Ectodermal cell (in vitro differentiated cells): ENCODE measurements around the gene IGSF21.

ENCODE experiments used
- H3K27ac ChIP-seq: 2 replicates; pipeline ENCODE4 v1.7.0; 2013; ENCODE audit warnings: mild to moderate bottlenecking, low read depth, low read length; ENCODE audit not compliant: insufficient read depth, poor library complexity, severe bottlenecking
- H3K27me3 ChIP-seq: 2 replicates; pipeline ENCODE4 v1.7.0; 2013; ENCODE audit warnings: mild to moderate bottlenecking, low read length; ENCODE audit not compliant: insufficient read depth, control insufficient read depth, poor library complexity, severe bottlenecking
- H3K36me3 ChIP-seq: one replicate; pipeline ENCODE4 v1.7.0; 2013; ENCODE audit warnings: low read length; ENCODE audit not compliant: control insufficient read depth, insufficient read depth
- H3K4me1 ChIP-seq: one replicate; pipeline ENCODE4 v1.7.0; 2013; ENCODE audit warnings: low read length; ENCODE audit not compliant: control insufficient read depth, insufficient read depth
- H3K4me3 ChIP-seq: 2 replicates; pipeline ENCODE4 v1.7.0; 2013; ENCODE audit warnings: low read depth, low read length, control low read depth; ENCODE audit not compliant: insufficient read depth
- H3K9me3 ChIP-seq: 2 replicates; pipeline ENCODE4 v1.7.0; 2013; ENCODE audit warnings: mild to moderate bottlenecking, low read length, moderate library complexity; ENCODE audit not compliant: control insufficient read depth
- WGBS, 2 experiments: methylation state at CpG; one replicate each; pipeline ENCODE4 v1.1.7; 2013; ENCODE audit warnings: missing lambda C conversion rate in 2 of 2; 5-methylcytosine and 5-hydroxymethylcytosine counted together

The IGSF21 gene

DNA sequence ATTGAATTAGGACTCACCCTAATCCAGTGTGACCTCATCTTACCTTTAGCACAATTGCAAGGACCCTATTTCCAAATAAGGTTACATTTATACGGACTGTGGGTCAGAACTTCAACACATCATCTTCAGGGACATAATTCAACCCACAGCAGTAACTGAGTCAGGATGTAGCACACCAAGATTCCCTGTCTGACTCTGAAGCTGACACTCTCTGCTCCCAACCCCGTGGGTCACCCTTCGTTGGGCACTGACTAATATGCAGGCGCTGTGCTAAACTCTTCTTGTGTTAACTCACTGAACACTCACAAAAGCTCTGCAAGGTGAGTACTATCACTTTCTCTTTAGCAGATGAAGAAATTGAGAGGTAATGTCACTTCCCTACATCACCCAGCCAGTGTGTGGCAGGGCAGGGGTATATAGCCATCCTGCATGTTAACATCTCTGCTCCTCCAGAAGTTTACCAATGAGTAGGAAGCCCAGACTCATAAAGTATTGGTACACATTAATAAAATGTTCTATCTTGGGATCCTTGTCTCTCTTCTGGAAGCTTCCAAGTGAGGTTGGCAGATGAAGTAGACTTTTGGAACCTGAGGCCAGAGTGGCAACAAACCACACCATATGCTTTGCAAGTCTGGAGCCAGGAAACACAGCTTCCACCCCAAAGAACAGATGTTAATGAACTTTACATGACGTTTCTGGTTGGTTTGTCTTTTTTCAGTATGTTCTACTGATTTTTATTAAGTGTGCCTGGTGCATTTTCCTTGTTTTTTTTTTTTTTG lies 233.9 kb downstream of the IGSF21 start:
- Histone ChIP-seq H3K27ac (no peak overlapping the region), H3K4me1 (peaks cover 11% of the 10 kb centered on the region), H3K27me3 (no peaks in the 10 kb centered on the region), H3K4me3 (no peak overlapping the region), H3K36me3 (no peaks in the 10 kb centered on the region), H3K9me3 (no peaks in the 10 kb centered on the region)
- WGBS, 2 experiments = 91% methylated on average over 5 of the region's 5 CpGs

DNA sequence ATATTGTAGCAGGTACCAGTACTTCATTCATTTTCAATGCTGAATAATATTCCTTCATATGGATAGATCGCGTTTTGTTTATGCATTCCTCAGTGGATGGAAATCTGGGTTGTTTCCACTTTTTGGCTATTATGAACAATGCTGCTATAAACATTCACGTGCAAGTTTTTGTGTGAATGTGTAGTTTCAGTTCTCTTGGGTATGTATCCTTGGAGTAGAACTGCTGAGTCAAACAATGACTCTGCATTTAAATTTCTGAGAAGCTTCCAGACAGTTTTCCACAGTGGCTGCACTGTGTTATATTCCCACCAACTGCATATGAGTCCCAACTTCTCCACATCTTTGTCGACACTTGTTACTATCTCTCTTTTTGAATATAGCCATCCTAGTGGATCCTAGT lies 235.1 kb downstream of the IGSF21 start:
- no peak overlapping the region for H3K27ac ChIP-seq
- 96 to 98% methylated on average over 4 of the region's 4 CpGs for WGBS, 2 experiments
- no peaks in the 10 kb centered on the region for H3K9me3 ChIP-seq
- peaks cover 11% of the 10 kb centered on the region for H3K4me1 ChIP-seq
- H3K36me3 ChIP-seq = no peaks in the 10 kb centered on the region
- no peaks in the 10 kb centered on the region for H3K27me3 ChIP-seq
- no peak overlapping the region for H3K4me3 ChIP-seq

DNA sequence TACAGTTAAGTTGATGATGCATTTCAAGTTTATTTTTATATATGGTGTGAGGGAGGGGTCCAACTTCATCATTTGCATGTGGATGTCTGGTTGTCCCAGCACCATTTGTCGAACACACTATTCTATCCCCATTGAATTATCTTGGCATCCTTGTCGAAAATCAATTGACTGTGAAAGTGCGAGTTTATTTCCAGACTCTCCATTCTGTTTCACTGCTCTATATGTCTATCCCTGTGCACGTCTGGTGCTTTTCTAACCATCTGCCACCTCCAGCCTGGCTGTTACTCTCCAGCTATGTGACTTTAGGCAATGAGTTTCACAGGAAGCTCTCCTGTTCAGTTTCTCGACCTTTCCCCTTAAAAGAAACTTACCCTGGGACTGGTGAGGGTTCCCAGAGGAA lies 236.0 kb downstream of the IGSF21 start:
- Histone ChIP-seq H3K4me3 (no peak overlapping the region), H3K27ac (no peak overlapping the region), H3K36me3 (no peaks in the 10 kb centered on the region), H3K27me3 (no peaks in the 10 kb centered on the region), H3K9me3 (no peaks in the 10 kb centered on the region), H3K4me1 (peaks cover 11% of the 10 kb centered on the region)
- WGBS, 2 experiments = 93 to 95% methylated on average over 5 of the region's 5 CpGs

GRCh38 chr1:18344755-18345154 lies 237.2 kb downstream of the IGSF21 start:
- Histone ChIP-seq H3K27me3 (no peaks in the 10 kb centered on the region), H3K9me3 (no peaks in the 10 kb centered on the region), H3K4me3 (no peak overlapping the region), H3K36me3 (no peaks in the 10 kb centered on the region), H3K4me1 (peaks cover 11% of the 10 kb centered on the region), H3K27ac (no peak overlapping the region)
- WGBS, 2 experiments = 35 to 47% methylated on average over 3 of the region's 3 CpGs

DNA sequence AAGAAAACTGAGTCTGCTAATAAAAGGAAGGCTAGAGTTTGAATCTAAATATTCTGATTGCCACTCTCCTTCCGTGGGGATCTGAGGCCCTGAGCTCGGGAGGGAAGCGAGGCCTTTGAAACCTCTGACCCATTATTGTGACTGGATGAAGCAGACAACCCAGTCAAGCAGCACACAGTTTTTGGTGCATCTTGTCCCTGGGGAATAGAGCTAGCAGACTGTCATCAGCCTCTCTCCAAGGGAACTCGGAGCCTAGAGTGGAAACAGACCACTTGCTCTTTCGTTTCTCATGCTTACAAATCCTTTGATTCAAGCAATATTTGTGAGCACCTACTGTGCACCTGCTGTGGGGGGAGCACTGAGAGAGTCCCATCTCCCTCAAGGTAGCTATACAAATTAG lies 240.0 kb downstream of the IGSF21 start:
- Histone ChIP-seq H3K9me3 (no peaks in the 10 kb centered on the region), H3K4me3 (no peak overlapping the region), H3K4me1 (peaks cover 13% of the 10 kb centered on the region), H3K27ac (no peak overlapping the region), H3K27me3 (no peaks in the 10 kb centered on the region), H3K36me3 (no peaks in the 10 kb centered on the region)
- WGBS, 2 experiments = 90 to 91% methylated on average over 5 of the region's 5 CpGs

DNA sequence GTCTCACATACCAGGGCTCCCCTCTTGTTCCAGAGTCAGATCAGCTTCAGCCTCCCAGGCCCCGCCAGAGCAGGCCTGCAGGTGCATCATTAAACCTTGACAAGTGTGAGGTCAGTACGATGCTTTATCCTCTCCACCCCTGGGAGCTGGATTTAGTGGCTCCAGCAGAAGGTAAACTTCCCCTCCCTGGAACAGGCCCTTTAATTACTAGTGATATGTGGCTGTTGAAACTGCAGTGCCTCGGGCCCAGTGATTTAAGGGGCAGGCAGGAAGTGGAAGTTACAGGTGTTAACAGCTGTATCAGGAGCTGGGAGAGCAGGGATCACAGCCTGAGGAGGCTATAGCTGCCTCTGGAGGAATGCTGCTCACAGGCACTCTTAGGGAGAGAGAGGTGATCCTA lies 240.8 kb downstream of the IGSF21 start:
- 79% methylated on average over 3 of the region's 3 CpGs for WGBS, 2 experiments
- no peaks in the 10 kb centered on the region for H3K36me3 ChIP-seq

DNA sequence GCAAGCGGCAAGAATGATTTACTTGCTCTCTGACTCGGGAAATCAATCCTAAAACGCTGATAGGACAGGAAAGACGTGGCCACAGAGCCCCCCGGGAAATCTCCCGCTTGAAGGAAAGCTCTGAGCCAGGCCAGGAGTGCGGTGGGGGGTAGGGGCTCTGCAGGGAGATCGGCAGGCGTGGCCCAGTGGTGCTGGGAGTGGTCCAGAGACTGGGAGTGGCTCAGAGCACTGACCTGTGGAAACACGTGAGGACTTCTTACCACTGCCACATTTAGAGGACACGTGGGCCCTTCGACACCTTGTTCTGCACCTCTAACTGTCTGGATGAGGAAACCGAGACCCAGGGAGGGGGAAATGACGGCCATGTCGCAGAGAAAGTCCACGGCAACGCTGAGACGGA lies 243.1 kb downstream of the IGSF21 start:
- Histone ChIP-seq H3K36me3 (no peaks in the 10 kb centered on the region), H3K4me1 (peaks cover 5% of the 10 kb centered on the region), H3K27ac (no peak overlapping the region), H3K9me3 (no peaks in the 10 kb centered on the region), H3K4me3 (no peak overlapping the region), H3K27me3 (no peaks in the 10 kb centered on the region)
- WGBS, 2 experiments = 82 to 87% methylated on average over 18 of the region's 18 CpGs

More for the DNA sequence above, 240.8 kb downstream of the IGSF21 start:
- H3K27me3 ChIP-seq = no peaks in the 10 kb centered on the region
- peaks cover 16% of the 10 kb centered on the region for H3K4me1 ChIP-seq
- no peak overlapping the region for H3K4me3 ChIP-seq
- H3K9me3 ChIP-seq = no peaks in the 10 kb centered on the region
- no peak overlapping the region for H3K27ac ChIP-seq

GRCh38 chr1:18351735-18352134 lies 244.1 kb downstream of the IGSF21 start:
- no peaks in the 10 kb centered on the region for H3K9me3 ChIP-seq
- H3K4me3 ChIP-seq = no peak overlapping the region
- H3K36me3 ChIP-seq = no peaks in the 10 kb centered on the region
- 69 to 72% methylated on average over 10 of the region's 10 CpGs for WGBS, 2 experiments
- peaks cover 5% of the 10 kb centered on the region for H3K4me1 ChIP-seq
- H3K27ac ChIP-seq = no peak overlapping the region
- no peaks in the 10 kb centered on the region for H3K27me3 ChIP-seq

GRCh38 chr1:18352636-18353265 lies 245.2 kb downstream of the IGSF21 start:
- Histone ChIP-seq H3K27ac (no peak overlapping the region), H3K4me3 (no peak overlapping the region), H3K36me3 (no peaks in the 10 kb centered on the region), H3K9me3 (no peaks in the 10 kb centered on the region), H3K4me1 (peaks cover 5% of the 10 kb centered on the region), H3K27me3 (no peaks in the 10 kb centered on the region)
- whole genome bisulfite sequencing, 2 experiments = 78 to 80% methylated on average over 16 to 17 of the region's 17 CpGs

DNA sequence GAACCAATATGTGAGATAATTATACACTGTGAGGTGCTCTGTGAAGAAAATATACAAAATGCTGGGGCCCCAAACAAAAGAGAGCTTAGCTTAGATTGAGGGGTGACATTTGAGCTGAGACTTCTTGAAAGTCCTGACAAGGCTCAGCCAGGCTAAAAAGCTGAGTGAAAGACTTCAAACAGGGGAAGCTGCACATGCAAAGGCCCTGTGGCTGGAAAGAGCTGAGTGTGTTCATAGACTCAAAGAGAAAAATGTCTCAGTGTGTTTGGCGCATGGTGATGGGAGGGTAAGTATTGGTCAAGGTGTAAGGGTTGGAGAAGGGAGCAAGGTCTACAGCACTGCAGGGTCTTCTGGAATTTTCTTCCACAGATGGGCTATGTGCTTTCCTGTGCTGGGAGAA lies 245.9 kb downstream of the IGSF21 start:
- Histone ChIP-seq H3K27ac (no peak overlapping the region), H3K27me3 (no peaks in the 10 kb centered on the region), H3K36me3 (no peaks in the 10 kb centered on the region), H3K4me1 (peaks cover 5% of the 10 kb centered on the region), H3K9me3 (no peaks in the 10 kb centered on the region), H3K4me3 (no peak overlapping the region)
- 95 to 97% methylated on average over 1 of the region's 1 CpG for WGBS, 2 experiments
